GM12801 (cell line): ENCODE measurements around the gene GUCA2B.

Experiments
- CTCF ChIP-seq: IDR thresholded peaks from one replicate; pipeline ENCODE4 v1.5.1; 2011; ENCODE audit warnings: control low read depth; ENCODE audit not compliant: insufficient read length; ENCODE audit errors: extremely low read depth

The GUCA2B gene

DNA sequence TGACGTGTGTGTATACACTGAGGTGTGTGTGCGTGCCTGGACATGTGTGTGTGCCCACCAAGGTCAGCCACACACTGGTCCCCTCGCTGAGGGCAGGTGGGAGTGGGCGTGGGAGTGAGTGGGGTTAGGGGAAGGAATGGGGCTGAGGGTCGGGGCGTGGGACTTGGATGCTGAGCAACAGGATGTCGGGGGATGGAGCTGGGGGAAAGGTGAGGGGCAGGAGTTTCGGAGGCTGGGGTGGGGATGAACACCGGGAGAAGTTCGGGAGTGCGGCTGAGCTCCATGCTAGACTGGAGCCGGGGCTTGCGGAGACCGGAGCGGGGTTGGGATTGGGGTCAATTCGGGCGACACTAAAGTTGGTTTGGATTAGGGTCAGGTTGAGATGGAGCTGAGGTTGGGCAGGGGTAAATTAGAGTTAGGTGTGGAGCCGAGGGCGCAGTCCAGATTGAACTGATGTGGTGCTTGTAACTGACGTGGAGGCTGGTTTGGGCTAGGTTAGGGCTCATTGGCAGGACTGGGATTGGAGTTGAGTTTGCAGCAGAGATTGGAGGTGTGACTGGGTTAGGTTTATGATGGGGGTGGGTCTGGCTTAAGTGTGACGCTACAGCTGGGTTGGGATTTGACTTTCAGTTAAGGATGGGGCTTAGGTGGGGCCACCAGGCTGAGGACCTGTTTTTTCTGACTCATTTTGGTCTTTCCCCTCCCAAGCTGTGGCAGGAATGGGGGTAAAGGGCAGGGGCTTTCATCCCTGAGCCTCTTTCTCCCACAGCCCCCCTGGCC is 14.6 kb downstream of the GUCA2B start:
- no peak for TF ChIP-seq CTCF

DNA sequence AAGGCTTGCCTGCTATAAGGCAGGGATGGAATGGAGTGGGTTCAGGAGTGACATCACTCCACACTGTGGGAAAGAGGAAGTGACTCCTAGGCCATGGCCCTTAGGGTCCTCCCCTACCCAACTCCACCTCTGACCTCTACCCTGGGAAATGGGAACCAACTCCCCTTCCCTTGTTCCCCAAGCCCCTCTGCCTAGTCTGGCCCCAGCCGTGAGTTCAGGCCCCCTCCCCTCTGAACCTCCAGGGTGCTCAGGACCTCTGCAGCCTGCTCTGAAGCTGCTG is 15.1 kb downstream of the GUCA2B start:
- TF ChIP-seq CTCF, result no peak

- TF ChIP-seq CTCF, result no peak
Observed at GRCh38 chr1:42168763-42169162, 15.6 kb downstream of the GUCA2B start.

DNA sequence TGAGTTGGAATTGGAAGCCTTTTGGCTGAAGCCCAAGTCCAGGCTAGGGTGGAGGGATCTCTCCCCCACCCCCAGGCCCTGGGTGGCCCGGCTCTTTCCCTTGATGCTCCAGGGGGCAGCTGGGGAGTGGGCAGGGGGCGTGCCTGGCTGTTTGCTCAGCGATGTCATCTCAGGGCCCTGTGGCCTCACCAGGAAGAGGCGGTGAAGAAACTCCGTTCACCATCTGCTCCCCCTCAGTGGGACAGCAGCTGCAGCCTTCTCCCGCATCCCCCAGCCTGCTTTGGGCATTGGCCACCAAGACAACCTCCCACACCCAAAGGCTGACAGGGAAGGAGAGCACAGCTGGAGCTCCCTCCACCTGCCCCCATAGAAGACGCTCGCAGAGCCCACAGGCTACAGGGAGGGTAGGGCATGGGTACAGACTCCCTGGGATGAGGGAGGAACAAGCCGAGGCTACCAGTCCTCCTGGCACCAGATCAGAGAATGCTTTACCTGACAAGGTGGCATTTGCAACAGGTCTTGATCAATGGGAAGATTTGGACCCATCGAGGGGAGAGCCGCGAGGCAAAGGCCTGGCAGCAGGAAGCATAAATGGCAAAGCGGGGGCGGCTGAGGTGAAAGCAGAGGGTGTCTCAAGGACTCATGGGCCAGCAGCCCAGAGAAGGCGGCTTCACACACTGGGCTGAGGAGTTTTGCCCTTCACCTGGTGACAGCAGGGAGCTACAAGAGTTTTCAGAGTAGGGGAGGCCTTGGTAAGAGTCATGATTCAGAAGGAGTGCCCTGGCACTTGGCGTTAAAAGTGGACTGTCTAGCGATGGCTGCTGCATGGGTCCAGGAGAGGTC is 17.8 kb downstream of the GUCA2B start:
- TF ChIP-seq CTCF, result no peak

DNA sequence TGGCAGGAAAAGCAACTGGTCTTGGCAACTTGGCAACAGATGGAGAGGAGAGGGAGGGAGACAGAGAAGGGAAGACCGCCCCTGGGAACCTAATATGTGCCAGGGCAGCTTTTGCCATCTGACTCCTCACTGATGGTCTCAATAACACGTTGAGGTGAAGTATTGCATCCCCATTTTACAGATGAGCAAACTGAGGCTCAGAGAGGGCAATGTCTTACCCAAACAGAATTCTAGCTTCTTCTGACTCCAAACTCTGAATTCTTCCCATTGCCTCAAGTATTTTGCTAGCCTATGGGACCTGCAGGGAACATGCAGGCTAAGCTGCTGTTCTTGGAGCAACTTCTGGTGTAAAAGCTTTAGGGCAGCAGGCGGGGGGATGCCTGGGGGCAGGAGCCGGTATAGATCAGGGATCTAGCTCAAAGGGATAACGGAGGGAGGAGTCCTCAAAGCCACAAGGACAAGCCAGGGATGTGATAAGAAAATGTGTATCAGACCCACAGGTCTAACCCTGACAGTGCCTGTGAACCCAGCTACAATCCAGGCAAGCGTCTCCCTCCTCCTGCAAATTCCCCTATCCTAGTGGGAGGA is 18.6 kb downstream of the GUCA2B start:
- TF ChIP-seq CTCF, result no peak

GRCh38 chr1:42172381-42173133 is 19.3 kb downstream of the GUCA2B start:
- no peak for TF ChIP-seq CTCF
